DND-41 (cell line): ENCODE measurements around the gene MARCOL.

ENCODE experiments used
- ATAC-seq: fragments of 200-7000 bp; cut with Tn5 transposase; 3 replicates; pipeline ENCODE4 v1.9.1; 2021; ENCODE audit warnings: low read depth; ENCODE audit not compliant: insufficient read depth
- DNase-seq: peaks from one replicate; pipeline ENCODE4 v3.0.0-alpha.2; 2020
- H2AFZ ChIP-seq: 2 replicates; pipeline ENCODE4 v1.6.0; 2012; ENCODE audit warnings: low read depth, low read length
- H3K27ac ChIP-seq: 2 replicates; pipeline ENCODE4 v1.5.1; 2012; ENCODE audit warnings: low read length, inconsistent platforms
- H3K27me3 ChIP-seq: fragments of 200-600 bp; sonication (generic); 2 replicates; pipeline ENCODE4 v1.6.0; 2012; ENCODE audit warnings: low read length, mild to moderate bottlenecking, inconsistent platforms; ENCODE audit not compliant: insufficient read depth, poor library complexity
- H3K36me3 ChIP-seq: 2 replicates; pipeline ENCODE4 v1.5.1; 2012; ENCODE audit warnings: low read length, inconsistent platforms; ENCODE audit not compliant: insufficient read depth
- H3K4me1 ChIP-seq: 2 replicates; pipeline ENCODE4 v1.5.1; 2012; ENCODE audit warnings: mild to moderate bottlenecking, low read length; ENCODE audit not compliant: insufficient read depth
- H3K4me2 ChIP-seq: 2 replicates; pipeline ENCODE4 v1.6.0; 2012; ENCODE audit warnings: mild to moderate bottlenecking, moderate library complexity, low read length, inconsistent platforms; ENCODE audit not compliant: insufficient read depth
- H3K4me3 ChIP-seq, 2 experiments: fragments of 200-600 bp in 1 of 2; shearing (Covaris generic) in 1 of 2; 2 replicates each; pipeline ENCODE4 v1.5.1; 2012 to 2016; ENCODE audit warnings: inconsistent platforms in 2 of 2, low read length in 2 of 2, mild to moderate bottlenecking in 2 of 2, low read depth in 1 of 2, moderate library complexity in 1 of 2
- H3K79me2 ChIP-seq: 2 replicates; pipeline ENCODE4 v1.6.0; 2012; ENCODE audit warnings: low read length, inconsistent platforms; ENCODE audit not compliant: insufficient read depth
- H3K9ac ChIP-seq: 2 replicates; pipeline ENCODE4 v1.6.0; 2012; ENCODE audit warnings: low read depth, mild to moderate bottlenecking, inconsistent platforms, low read length, moderate library complexity
- H3K9me3 ChIP-seq: 2 replicates; pipeline ENCODE4 v1.5.1; 2012; ENCODE audit warnings: low read length, moderate library complexity, mild to moderate bottlenecking, inconsistent platforms; ENCODE audit not compliant: insufficient read depth, severe bottlenecking
- H4K20me1 ChIP-seq: 2 replicates; pipeline ENCODE4 v1.6.0; 2012; ENCODE audit warnings: low read length; ENCODE audit not compliant: insufficient read depth
- CTCF ChIP-seq: IDR thresholded peaks from 2 replicates; pipeline ENCODE4 v1.5.1; 2012; ENCODE audit warnings: borderline replicate concordance, low read length, moderate library complexity, mild to moderate bottlenecking; ENCODE audit not compliant: poor library complexity, severe bottlenecking; ENCODE audit errors: extremely low read depth
- EZH2 ChIP-seq: IDR thresholded peaks from 3 replicates; pipeline ENCODE4 v1.6.1; 2012; ENCODE audit warnings: borderline replicate concordance, low read depth, mild to moderate bottlenecking, moderate library complexity, low read length, inconsistent platforms; ENCODE audit not compliant: severe bottlenecking

MARCOL gene

DNA sequence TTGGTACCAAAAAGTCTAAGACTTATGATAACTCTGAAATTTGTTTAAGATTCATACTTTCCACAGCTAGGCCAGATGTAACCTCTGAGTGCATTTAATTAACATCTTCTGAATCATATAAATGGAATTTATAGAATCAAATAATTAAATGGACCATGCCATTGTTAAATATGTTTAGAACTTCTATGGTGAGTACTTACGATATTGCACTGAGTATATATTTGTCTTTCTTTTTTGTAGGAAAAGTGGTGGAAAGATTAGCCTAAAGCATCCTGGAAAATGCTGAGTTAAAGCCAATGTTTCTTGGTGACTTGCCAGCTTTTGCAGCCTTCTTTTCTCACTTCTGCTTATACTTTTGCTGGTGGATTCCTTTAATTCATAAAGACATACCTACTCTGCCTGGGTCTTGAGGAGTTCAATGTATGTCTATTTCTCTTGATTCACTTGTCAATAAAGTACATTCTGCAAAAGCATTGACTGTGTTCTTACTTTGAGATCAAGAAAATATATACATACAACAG, 23.6 kb upstream of the MARCOL start:
- Histone ChIP-seq H3K79me2 (no peaks in the 10 kb centered on the region), H3K9ac (no peak overlapping the region), H3K27ac (no peak overlapping the region), H3K4me3 (no peak overlapping the region), H3K9me3 (no peaks in the 10 kb centered on the region), H4K20me1 (no peaks in the 10 kb centered on the region), H2AFZ (no peak overlapping the region), H3K36me3 (no peaks in the 10 kb centered on the region), H3K4me2 (no peak overlapping the region), H3K27me3 (no peaks in the 10 kb centered on the region), H3K4me1 (no peaks in the 10 kb centered on the region)
- no peak for TF ChIP-seq CTCF
- no peak for TF ChIP-seq EZH2
- ATAC-seq (no peak), DNase-seq (no peak)

- no peaks in the 10 kb centered on the region for H3K4me1 ChIP-seq
- H3K27me3 ChIP-seq = no peaks in the 10 kb centered on the region
- H4K20me1 ChIP-seq = no peaks in the 10 kb centered on the region
- H2AFZ ChIP-seq = no peak overlapping the region
- DNase-seq = no peak
- H3K9ac ChIP-seq = no peak overlapping the region
- no peaks in the 10 kb centered on the region for H3K9me3 ChIP-seq
- no peaks in the 10 kb centered on the region for H3K79me2 ChIP-seq
- no peak overlapping the region for H3K4me2 ChIP-seq
- no peak overlapping the region for H3K27ac ChIP-seq
- no peaks in the 10 kb centered on the region for H3K36me3 ChIP-seq
- TF ChIP-seq CTCF = no peak
- no peak for TF ChIP-seq EZH2
- no peak overlapping the region for H3K4me3 ChIP-seq
- no peak for ATAC-seq
Observed at GRCh38 chr5:148221508-148221907, 16.8 kb upstream of the MARCOL start.

DNA sequence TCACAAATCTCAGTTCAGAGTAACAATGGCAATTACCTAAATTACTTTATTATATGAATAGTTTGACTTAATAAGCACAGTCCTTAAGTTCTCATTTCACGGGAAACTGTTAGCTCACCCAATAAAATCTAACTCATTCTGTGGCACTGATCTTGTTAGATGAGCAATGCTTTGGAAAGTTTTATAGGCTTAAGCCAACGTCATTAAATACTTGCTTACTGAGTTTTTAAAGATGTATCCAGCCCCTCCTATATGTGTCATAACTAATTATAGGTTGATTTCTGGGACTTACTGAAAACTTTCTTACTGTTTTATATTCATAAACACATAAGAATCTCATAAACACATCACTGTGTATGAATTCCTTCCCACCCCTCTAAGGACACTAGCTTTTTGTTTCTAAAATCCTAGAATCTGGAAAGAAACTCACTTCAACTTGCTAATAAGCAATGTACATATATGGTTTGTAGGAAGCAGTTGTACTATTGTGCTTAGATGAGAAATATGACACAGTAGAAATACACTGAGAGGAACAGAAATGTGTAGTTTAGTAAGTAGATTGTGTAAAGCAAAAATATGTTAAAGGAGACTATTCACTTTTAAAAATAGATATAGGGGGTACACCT, 14.1 kb upstream of the MARCOL start:
- no peak overlapping the region for H3K27ac ChIP-seq
- H2AFZ ChIP-seq = no peak overlapping the region
- H3K9ac ChIP-seq = no peak overlapping the region
- DNase-seq = no peak
- H3K4me2 ChIP-seq = no peak overlapping the region
- no peak for ATAC-seq
- no peaks in the 10 kb centered on the region for H3K27me3 ChIP-seq
- H3K79me2 ChIP-seq = no peaks in the 10 kb centered on the region
- H3K4me3 ChIP-seq = no peak overlapping the region
- TF ChIP-seq CTCF (no peak), EZH2 (no peak)
- no peaks in the 10 kb centered on the region for H3K4me1 ChIP-seq
- H3K36me3 ChIP-seq = no peaks in the 10 kb centered on the region
- H4K20me1 ChIP-seq = no peaks in the 10 kb centered on the region
- no peaks in the 10 kb centered on the region for H3K9me3 ChIP-seq
